NCI-H146 treated with DMSO at 0.1 percent for 48 hours (cell line): Measurements from ENCODE around the gene PTPRG.

Experiments used
- DNase-seq: peaks from one replicate; lab custom pipeline; 2025; ENCODE audit not compliant: unreplicated experiment; lab: John Stamatoyannopoulos, UW

The PTPRG gene

DNA sequence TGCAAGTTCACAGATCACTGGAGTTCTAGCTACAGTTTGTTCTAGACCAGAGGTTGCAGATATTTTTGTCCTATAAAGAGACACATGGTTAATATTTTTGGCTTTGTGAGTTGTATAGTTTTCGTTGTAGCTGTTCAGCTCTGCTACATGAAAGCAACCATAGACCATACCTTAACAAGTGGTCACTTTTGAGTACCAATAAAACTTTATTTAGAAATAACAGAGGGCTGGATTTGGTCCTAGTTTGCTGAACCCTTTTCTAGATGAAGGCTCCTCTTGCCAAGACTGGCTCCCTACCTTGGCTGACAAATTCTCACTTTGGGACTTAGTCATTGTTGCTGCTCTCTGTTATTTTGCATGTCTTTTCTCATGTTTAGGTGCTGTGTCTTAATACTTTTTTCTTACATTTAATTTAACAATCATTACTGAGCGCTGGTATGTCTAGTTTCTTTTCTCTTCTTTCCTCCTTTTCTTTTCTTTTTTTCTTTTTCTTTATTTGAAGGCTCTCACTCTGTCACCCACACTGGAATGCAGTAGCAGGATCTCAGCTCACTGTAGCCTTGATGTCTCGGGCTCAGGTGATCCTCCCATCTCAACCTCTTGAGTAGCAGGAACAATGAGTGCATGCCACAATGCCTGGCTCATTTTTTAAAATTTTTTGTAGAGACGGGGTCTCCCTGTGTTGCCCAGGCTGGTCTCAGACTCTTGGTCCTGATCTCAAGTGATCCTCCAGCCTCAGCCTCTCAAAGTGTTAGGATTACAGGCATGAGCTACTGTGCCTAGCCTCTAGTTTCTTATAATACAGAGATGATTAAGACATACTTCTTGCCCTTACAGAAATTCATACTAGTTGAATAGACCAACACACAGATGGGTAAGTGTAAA is 227.5 kb downstream of the PTPRG start:
- DNase-seq: no peak

DNA sequence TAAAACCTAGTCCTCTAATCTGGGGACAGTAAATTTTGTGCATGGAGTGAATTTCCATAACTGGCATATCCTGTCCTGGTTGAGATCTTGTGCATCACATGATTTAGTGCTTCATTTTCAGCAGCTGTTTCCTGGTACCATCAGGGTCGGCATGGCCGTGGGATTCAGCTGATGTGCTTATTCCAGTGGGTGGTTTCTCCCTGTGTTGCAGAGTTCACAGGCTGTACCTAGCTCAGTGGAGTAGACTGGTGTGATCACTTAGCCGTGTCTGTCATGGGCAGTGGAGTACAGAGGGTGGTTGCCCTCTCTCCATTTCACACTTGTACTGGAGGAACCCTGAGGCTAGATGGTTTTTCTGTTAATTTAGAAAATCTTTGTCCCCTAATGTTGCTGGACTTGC is 228.5 kb downstream of the PTPRG start:
- no peak for DNase-seq

DNA sequence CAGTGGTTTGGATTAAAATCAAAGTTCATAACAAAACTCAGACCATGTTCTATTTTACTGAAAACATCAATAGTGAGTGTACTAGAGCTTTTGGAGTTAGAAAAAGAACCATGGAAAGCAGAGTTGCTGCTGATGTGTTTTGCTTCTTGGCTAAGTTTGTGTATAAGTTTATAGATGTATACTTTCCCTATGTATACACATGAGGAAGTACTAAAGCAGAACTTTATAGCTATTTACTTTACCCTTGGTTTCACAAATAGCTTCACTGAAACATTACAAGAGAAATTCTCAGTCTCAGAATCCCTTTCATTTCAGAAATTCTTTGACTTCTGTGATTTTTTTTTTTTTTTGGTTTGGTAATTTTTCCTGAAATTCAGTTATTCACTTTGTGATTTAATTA is 229.0 kb downstream of the PTPRG start:
- no peak for DNase-seq

DNA sequence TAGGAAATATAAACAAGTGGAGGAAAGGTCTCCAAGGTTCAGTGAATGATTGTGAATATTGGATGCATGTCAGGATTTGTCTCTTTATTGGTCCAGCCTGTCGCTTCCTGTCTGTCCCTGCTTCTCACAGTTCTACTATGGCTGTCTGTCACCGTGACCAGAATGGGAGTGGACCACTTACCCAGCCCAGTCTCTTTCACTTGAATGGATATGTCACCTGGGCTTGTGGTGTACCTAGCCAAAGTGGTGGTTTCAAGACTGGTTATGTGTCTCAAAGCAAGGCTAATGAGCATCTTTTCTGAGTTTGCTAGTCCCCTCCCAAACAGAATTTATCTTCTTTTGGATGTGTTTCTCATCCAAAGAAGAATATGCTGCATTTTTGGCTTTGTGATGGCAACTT is 231.7 kb downstream of the PTPRG start:
- DNase-seq: no peak

DNA sequence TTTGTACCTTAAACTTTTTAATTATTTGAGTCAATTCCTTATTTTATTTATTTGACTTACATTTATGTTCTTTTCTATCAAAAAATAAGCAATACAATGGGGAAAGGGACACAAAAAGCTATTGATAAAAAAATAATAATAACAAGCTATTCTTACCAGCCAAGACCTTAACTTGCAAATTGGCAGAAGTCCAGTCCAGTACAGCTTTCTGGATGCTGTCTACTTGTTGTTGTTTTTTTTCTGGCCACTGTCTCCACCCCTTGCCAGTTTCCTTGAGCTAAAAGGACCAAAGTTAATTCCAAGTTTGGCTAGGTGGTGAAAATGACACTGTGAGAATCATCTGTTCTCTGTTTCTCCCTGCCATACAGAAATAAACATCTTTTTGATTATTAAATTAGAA is 232.2 kb downstream of the PTPRG start:
- DNase-seq: no peak

DNA sequence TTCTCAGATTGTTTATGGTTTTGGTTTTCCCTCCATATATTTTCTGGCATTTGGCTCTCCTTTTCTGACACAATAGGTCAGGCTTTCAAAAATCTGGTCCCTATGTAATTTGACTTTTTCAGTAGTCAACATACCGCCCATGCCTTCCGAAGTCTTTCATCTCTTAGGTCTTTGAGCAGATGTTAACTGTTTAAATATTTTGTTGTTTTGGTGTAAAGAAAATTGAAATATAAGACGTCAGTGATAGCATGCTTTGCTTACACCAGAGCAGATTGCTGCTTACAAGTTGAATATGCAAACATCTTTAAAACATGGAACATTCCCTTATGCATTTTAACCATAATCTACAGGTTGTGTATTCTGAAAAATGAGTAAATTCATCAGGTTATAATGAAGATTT is 233.0 kb downstream of the PTPRG start:
- DNase-seq: no peak

DNA sequence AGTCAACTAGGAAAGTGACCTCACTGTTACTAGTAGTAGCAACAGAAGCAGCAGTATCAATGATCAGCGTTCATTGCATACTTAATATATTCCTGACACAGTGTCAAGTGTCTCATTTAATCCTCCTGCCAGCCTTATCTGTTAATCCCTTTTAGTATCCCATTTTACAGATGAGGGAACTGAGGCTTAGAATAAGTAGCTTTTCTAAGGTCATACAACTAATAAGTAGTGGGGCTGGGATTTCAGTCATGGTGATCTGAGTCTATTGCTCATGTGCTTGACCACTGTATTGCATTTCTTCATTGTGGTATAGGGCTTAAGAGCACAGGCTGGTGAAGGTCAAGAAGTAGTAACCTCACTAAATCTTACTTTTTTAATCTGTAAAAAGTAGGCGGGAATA is 233.6 kb downstream of the PTPRG start:
- no peak for DNase-seq

DNA sequence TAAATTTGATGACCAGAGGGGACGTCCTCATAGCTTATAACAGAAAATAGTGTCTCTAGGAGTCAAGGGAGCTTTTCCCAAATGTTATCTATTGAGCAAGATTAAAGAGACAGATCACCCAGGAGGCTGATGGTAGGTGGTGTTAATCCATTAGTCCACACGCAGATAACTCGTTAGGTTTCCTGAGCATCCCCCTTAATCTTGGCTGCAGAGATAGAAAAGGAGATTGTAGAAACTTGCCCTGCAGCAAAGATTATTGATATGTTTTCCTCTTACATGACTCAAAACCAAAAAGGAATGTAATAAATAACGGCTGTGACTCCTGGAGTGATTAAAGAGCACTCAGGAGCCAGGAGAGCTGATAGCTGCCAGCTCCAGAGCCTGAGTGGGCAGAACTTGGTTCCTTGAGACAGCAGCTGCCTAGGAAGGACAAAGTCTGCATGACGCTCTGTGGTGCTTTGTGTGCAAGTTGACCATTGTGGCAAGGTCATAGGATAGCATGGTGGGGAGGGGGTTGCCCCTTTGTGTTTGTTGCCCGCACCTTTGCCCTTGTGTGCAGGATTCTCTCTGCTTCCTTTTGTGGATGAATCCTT is 234.8 kb downstream of the PTPRG start:
- no peak for DNase-seq

DNA sequence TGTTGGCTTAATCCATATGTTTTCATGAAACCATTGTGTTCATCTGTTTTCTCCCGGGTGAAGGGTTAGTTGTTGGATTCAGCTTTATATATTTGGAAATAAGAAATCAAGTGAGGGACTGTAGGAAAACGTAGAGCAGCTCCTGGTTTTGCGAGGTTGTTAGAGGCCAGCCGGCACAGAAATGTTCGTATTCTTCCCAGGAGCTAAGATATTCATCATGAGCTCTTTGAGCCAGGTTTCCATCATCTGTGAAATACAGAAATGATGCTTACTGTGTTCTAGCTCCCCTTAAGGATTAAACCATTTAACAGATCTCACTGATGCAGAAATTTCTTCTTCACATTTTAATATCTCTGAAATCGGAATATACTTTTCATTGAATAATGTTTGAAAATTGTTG is 235.5 kb downstream of the PTPRG start:
- DNase-seq: no peak

DNA sequence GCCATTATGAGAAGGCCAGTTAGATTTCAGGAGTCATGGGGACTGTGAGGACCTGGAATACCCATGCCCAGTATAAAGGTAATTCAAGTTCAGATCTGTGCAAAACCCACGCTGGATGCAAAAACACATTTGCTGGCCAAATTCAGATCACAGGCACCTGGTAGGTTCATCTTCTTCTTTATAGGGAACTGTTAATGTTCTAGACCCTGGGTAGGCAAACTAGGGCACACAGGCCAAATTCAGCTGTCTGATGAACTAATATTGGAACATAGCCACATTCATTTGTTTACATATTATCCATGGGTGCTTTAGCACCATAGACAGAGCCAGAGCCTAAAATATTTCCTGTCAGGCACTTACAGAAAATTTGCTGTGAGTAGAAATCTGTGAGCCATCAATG is 241.4 kb downstream of the PTPRG start:
- no peak for DNase-seq

DNA sequence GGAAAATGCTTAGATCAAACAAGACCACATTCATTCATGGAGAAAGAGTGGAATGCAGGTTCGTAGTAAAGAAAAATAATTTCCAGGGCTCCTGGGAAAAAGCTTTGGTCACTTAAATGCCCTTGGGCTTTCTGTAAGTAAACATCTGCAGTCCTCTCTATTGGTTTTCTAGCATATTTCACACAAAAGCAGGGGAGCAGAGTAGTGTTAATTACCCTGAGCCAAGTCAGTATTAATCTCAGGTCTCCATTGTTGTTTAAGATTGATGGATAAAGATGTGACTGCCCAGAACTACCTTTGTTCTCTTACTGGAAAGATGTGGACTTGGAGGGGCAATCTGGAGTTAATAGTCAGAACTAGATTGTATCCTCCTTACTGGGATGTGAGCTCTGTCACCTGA is 242.6 kb downstream of the PTPRG start:
- DNase-seq: peak; percentile 26

DNA sequence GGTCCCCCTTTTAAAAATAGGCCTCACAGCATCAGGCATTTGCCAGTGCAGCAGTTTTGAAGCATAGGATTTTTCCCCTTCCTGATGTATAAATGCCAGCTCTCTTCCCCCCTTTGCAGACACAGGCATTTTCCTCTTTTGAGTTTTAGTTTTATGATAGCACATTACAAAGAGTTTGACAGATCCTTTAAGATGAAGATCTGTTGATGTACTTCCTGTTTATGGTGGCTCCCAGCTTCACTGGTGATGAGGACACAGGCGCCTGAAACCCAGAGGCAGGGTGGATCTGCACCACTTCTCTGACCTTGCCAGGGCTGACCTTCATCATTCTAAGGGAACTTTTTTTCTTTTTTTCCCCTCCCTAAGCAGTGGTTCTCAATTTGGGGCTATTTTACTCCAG is 243.4 kb downstream of the PTPRG start:
- no peak for DNase-seq

DNA sequence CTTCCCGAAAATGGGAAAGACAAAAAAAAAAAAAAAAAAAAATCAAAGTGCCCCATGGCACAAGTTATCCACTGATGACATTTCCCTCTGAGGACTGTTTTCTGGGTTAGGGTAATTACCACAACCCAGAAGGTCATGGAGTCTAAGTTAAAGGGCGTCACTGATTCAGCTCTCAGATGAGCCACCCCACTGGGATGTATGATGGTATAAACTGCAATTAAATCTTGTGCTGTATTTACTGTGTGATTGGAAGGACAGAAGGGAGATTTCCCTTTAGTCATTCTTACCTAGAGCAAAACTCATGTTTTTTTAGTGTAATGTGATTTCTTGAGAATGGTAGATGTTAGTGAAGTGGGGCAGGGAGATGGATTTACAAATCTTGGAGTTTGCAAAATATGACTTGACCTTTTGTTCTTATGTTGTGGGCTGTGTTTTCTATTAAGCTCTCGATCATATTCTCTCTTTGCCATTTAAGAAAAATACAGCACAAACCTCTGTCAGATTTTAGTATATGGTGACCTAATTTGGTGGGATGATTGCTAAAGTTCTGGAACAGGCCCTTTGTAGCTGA is 244.2 kb downstream of the PTPRG start:
- peak; percentile 19 for DNase-seq

DNA sequence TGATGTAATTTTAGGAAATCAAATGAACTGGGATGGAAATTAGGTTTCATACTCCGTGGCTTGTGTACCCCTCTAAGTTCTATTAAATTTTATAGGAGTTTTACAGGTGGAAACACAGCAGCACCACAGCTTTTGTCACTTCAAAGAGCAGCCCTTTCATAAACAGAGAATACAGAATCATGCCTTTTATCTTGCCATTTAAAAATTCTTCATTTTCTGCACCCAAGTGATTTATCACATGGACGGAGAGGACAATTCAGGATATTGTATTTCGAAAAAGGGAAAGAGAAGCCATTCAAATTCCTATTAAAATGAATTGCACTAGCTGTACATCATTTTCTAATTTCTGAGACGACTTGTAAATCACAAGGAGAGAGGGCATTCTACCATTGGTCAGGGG is 245.4 kb downstream of the PTPRG start:
- no peak for DNase-seq

DNA sequence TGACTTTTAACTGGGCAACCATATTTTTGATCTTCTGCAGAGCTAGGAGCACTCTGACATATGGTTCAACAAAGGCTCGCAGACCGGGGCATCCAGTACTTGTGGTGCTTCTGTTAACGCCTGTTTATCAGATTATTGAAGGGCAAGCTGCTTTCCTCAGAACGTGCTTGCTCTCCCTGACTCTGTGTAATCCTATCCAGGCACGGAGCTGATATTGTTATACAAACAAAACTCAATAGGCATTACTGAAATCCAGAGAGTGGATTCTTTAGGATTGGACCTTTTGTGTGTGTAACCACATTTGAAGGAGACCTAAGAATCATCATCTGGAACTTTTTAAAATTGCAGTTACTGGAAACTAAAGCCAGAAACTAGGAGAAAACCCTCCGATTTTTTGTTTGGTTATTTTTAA is 246.5 kb downstream of the PTPRG start:
- DNase-seq: peak; percentile 41

DNA sequence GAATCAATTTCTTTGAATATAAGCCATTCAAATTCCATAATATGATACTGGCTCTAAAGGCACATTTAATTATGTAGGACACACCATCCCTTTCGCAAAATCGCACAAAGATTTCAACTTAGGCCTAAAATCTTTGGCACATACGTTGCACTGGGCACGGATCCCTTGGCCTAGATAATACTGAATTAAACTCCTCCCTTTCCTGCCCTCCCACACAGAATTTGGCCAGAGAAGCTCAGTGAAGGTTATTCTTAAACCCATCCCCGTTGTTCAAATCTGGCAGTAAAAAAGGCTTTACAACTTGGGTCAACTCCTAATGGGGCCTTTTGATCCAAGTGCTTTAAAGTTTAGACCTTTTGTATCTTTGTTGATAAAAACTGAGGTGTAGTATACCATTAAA is 247.2 kb downstream of the PTPRG start:
- DNase-seq: no peak

DNA sequence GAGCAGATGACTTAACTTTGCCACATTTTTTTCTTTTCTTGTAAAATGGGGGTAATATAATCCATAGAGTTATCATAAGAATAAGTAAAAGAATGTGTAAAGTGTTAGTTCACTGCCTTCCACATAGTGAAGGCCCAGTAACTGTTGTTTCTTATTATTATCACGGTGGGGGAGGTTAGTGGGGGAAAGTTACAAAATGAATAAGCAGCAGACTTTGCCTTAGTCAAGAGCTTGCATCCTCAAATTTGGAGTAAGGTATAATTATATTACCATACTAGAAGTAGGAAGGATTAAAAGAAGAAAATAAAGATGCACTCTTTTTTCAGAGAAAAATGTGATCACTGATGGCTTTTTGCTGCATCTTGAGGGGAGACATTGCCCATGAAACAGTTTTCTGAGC is 247.6 kb downstream of the PTPRG start:
- DNase-seq: no peak

DNA sequence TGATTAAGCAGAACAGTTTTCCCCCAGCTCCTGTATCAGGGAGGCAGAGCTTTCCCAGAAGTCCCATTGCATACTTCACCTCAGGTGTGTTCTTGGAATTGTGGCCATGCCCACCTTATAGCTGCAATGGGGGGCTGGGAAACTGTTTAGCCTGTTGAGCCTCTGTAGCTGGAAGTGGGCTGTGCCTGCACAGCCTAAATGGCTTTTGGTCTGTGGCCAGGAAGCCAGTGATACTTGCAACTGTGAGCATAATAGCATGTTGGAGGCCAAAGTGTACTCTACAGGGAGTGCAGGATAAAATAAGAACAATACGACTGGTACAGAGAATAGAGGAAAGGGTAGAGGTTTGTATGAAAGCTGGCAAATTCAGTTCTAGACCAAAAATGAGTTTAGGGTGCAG is 248.5 kb downstream of the PTPRG start:
- DNase-seq: no peak

DNA sequence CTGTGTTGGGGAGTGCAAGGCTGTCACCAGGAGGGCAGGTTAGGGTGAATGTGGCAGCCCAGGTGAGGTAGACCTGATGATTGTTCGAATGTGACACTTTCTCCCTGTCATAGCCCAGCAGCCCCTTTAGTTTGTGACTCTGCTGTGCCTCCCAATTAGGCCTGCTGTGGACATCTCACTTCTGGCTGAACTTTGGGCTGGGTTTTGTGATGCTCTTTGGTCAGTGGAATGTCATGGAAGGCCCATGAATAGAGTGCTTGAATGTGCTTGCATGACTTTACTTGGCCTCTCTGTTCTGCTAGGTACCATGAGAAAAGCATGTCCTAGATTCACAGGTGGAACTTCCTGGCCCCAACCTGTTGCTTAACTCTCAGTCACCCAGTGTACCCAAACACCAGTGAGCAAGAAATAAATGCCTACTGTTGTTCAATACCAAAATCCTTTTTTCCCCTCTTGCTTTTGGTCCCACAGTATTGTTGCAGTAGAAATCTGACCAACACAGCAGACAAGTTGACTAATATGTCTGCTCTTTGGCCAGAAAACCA is 249.7 kb downstream of the PTPRG start:
- DNase-seq: no peak

DNA sequence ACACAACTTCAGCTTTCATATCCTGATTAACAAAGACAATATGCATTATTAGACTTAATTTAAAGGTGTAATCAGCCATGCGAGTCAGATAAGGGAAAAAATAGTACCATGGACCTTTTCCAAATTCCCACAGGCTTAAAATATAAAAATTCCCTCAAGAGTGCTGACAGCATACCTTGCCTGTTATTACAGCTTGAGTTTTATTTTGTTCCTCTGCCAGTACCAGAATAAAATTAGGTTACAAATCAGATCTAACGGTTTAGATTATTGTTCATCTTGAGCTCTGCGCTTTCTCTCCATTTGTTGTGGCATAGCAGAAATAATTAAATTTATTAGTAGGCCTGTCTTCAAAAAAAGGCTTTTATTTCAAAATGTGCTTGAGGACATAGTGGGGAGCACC is 250.3 kb downstream of the PTPRG start:
- no peak for DNase-seq

DNA sequence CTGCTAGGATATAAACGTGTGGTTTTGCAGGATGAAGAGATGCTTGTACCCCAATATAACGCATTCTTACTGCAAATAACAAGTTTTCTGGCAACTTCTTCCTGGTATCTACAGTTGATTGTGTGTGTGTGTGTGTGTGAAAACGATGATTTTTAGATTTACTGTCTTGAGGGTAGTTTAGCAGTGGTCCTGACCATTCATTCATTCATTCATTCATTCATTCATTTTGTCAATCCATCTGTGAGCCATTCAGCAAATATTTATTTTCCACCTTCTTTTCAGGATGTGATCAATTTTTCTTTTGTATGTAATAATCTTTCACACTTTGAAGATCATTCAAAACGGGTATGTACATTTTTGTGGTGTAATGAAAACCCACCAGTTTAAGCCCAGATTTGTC is 250.7 kb downstream of the PTPRG start:
- DNase-seq: no peak

DNA sequence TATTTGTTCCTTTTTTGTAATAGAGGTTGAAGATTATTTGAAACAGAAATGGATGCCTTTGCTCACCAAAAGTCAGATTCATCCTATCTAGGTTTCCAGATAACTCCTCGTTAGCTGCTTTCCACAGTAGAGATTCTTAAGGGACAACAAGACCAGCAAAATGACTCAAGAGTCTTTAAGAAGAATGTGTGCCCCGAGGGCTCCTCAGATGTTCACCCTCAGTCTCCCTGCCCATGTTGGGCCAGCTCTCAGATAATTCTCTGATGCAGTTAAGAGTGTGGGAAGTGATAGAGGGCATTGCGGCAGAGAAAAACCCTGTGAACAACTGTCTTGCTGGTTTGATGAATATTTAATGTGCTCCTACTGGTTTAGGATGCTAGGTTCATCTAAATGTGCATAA is 251.1 kb downstream of the PTPRG start:
- no peak for DNase-seq
